NCI-H1048 (cell line): ENCODE data around the gene EXD3.

ENCODE experiments used
- DNase-seq: peaks from one replicate; lab custom pipeline; 2025; lab: John Stamatoyannopoulos, UW

EXD3 gene

DNA sequence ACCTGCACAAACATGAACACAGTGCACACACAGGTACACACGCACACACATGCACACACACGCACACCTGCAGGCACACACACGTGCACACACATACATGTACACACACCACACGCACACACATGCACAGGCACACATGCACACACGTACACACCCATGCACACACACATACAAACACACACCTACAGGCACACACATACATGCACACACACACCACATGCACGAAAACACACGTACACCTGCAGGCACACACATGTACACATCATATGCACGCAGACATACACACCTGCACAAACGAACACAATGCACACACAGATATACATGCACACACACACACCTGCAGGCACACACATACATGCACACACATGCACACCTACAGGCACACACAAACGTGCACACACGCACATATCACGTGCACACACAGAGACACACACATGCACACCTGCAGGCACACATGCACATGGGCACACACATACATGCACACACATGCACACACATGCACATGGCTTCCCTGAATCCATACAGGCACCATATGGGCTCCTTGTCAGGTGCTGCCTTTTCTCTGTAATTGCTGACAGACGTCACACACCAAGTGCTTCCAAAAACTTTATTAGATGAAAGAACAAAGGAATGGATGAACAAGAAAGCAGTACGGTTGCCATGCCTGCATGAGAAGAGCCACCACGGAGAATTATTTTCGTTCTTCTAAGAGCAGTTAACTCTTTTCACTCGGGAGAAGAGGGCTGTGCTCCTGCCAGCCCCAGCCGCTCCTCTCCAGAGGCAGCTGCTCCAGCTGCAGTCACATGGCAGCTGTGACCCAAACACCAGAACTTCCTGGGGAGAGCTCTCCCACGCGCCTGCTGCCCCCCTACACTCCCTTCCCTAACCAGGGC, 57.2 kb downstream of the EXD3 start:
- no peak for DNase-seq

DNA sequence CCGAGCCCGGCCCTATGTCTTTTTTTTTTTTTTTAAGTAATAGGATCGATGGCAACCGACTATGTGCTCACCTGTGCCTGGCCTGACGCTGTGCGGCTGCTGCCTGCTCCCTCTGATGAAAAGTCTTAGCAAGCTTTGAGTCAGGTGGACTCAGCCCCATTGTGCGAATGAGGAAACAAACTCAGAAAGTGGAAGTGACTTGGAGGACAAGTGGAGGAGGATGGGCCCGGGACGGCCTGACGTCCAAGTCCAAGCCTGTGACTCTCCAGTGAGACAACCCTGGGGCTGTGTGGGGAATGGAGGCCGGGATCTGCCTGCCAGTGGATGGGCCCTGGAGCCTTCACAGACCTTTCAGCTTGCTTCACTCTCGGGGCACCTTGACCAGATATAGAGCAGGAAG, 57.9 kb downstream of the EXD3 start:
- DNase-seq: no peak

- no peak for DNase-seq
Observed at GRCh38 chr9:137359850-137360249, 63.1 kb downstream of the EXD3 start.

DNA sequence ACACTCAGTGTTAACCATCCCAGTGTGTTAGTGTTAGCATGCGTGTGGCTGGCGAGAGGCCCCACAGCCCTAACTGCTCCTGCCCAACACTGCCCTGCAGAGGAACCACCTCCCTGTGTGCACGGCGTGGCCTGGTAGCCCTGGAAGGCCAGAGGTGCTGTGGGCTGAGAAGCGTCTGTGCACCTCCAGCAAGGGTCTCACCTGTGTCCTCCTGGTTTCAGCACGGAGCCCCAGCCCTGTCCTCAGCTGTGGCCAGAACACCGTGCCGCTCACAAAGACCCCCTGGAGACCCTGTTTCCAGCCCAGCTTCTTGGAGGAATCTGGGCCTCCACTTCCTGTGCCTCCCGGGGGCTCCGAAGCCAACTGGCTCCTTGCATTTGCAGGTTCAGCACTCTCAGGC, 64.8 kb downstream of the EXD3 start:
- no peak for DNase-seq

DNA sequence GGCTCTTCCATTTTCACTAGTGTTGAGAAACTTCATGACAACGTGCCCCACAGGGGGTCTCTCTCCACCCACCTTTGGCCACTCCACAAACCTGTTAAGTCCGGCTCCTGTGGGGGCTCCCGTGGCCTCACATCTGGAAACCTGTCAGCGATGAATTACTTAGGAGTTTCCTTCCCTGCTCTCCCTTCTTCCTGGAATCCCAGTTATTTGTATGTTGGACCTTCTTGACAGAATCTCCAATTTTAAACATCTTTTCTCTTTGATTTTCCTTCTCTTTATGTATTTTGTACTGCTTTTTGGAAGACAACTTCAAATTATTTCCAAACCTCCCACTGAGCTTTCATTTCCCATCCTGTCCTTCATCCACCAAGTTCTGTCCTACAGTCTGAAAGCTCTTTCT, 65.8 kb downstream of the EXD3 start:
- DNase-seq: no peak

DNA sequence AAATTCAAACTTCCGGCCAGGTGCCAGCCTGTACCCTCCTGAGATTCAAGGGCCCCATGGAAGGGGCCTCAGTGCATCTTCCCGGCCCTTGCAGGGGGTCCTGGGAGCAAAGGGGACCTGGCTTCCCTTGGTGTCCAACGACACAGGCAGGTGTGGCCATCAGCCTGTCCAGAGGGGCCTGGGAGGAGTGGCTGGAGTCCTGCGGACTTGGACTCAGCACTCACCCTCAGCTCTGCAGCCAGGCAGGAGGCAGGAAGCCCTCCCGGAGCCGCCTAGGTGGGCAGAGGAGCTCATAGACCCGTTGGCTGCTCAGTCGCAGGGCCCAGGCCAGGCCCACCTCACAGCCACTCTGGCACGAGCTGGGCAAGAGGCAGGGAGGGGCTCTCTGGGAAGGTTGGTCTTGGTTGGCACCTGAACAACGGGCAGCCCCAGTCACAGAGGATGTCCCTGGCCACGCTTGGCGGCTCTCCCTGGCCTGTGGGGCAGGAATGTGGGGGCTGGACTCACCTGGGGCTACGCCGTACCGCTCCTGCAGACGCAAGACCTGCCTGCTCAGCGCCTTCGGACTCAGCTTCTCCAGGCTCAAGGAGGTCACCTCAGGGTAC, 67.1 kb downstream of the EXD3 start:
- DNase-seq: no peak

GRCh38 chr9:137354845-137355760, 67.9 kb downstream of the EXD3 start:
- DNase-seq: no peak

DNA sequence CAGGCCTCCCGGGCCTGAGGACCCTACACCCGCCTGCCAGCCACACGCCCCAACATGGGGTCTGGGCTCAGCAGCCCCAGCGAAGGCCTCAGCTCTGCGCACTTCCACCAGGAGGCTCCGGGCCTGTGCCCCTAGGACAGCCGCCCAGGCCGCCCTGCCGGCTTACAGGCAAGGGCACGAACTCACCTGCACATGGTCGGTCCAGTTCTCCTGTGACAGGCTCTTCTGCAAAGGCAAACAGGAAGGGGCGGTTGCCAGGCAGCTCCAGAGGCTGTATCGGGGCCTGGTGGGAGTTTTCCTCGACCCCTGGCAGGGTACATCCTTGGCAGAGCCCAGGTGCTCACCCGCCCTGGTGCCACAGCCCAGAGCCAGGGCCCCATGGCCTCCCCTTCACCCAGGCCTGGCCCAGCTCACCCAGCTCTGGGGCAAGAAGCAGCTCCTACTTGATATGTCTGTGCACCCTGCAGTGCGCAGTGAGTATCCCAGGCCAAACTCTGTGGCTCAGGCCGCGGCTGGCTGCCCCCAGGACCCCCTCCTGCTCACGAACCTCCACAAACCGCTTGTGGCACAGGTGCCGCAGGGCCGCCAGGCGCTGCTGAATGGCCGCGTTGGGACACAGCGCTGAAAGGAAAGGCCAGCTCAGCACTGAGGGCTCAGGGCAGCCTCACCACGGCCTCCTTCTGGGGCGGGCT, 68.7 kb downstream of the EXD3 start:
- no peak for DNase-seq

DNA sequence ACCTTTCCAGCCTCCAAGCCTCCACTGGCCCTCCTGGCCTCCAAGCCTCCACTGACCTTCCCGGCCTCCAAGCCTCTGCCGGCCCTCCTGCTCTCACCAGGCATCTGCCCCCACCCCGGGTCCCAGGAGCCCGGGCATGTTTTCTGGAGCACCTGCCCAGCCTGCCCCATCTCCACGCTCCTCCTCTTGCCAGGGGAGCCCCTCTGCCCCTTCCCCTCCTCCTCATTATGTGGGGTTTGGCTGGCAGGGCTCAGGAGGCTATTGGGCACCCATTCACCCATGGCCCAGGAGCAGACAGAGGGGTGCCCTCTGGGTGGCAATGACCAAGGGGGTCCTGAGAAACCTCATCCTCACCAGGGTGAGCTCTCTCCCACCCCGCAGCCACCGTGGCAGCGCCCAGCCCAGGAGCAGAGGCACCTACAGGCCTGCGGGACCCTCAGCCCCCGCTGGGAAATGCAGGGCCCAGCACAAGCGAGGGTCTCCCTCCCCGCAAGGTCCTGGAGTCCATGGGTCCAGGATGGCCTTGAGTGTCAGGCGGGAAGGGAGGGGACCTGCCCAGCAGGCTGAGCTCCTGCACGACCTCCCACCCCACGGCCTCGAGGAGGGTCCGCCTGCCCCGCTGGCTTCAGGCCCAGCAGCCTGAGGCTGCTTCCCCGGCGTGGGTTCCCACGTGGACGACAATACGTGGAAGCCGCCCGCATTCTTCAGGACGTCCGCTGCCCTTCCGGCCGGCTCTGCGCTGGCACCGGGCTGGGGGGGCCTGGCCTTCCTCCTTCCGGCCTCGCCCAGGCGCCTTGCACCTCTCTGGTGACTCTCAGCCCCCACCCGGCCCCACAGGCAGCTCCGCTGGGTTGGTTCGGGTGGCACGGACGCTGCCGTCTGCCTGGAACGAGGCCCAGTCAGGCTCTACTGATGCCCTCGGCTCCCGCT, 69.5 kb downstream of the EXD3 start:
- no peak for DNase-seq

DNA sequence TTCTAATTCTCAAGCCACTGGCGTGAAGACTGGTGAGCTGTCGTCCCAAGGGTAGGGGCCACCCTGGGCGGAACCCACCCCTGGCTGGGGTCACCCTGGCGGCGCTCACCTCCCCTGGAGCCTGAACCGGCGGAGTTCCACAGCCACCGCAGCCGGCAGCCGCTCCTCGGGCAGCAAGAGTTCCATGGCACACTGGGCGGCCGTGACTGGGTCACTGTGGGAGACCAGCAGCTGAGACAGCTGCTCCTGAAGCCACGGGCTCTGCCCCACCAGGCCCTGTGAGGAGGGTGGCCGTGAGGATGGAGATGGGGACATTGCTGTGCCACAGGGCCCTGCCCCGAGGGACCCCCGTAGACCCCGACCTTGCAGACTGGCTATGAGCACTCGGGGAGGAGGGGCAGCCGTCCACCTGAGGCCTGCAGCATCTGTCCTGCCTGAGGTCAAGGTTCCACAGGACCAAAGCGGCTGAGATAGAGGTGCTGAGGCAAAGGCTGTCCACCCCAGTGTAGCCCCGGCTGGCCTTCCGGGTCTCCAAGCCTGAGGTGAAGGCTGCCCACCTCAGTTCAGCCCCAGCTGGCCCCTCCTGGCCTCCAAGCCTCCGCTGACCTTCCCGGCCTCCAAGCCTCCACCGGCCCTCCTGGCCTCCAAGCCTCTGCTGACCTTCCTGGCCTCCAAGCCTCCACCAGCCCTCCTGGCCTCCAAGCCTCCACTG, 70.3 kb downstream of the EXD3 start:
- no peak for DNase-seq

DNA sequence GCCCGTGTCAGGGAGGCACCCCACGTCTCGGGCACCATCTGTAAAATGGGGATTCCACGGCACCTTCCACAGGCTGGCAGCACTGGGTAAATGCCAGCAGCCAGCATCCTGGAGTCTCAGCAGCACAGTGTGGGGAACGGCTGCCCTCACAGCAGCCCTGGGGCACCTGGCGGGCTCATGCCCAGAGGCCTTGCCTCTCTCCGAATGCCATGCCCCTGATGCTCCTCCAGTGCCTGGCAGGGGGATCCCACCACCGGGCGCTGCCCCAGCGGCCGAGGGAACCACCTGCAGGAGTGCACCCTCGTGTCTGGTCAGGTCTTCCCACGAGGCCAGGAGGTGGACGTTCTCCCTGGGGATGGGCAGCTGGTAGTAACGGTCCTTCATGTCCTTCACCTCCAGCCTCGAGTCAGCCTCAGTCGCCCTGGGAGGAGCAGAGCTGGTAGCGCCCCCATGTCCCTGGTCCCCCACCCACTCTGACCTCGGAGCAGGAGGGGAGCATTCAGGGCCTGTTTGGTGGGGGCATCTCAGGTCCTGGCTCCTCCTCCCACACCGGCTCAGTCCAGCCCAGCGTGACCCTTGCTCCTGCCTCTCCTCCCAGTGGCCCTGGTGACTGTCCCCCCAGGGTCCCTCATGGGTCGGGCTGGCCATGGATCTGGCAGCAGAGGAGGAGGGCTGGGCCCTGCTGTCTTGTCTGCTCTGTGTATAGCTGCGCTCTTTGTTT, 71.0 kb downstream of the EXD3 start:
- no peak for DNase-seq

DNA sequence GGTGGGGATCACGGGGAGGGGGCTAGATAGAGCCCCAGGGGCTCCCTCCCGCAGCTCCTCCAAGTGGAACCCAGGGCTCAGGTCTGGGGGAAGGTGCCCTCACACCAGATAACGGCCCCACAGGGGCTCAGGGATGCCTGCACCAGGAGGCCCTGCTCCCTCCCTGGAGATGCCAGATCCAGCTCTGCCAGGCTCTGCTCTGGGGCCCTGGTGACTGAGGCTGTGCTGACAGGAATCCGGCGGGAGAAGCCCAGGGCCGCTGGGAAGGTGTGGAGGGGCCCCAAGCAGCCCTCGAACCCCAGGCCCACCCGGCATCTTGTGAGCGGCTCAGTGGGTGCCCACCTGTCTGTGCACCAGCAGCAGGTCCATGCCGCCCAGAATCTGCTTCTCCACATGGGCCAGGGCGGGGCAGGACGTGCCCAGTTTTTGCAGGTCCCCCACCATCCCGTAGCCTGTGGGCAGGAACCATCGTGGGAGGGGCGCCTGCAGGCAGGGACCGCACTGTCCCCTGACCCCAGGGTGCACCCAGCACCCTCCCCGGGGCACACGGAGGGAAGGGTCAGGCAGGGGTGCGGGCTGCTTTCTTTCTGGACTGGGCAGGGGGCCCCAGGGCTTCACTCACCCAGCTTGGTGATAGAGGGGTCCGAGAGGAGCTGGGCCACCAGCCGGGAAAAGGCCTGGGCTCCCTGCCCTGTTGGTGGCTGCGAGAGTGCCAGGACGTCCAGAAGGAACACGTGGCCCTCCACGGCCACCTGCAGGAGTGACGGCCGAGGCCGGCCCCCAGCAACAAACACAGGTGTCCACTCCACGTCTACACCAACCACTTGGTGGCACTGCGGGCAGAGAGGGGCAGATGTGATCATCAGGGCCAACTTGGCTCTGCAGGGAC, 72.0 kb downstream of the EXD3 start:
- DNase-seq: no peak

GRCh38 chr9:137349471-137350033, 73.4 kb downstream of the EXD3 start:
- no peak for DNase-seq

DNA sequence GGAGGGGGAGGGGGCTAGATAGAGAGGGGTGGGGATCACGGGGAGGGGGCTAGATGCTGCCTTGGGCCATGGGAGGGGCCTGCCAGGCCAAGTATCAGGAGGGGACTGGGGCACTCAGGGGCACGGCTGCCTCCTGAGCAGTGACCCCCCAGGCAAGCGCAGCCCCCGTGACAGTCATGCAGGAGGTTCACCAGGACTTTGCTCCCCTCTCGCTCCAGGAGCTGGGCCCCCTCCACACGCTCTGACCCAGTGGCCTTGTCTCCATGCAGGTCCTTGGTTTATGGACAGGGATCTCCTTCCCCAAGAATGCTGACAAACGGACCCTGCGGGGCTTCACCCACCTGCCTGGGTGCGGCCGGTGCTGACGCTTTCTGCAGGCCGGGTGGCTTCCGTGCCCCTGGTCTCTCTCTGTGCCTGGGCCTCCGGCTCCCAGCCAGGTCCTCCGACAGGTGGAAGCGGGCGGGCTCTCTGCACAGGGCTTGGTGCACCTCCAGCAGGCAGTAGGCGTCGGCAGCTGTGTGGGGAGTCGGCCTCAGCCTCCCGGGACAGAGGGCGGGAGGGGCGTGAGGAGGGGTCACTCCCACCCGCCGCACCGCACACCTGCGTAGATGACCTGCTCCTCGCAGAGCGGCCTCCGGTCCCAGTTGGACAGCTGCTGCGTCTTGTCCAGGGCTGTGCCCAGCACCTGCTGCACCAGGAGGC, 74.0 kb downstream of the EXD3 start:
- DNase-seq: no peak

DNA sequence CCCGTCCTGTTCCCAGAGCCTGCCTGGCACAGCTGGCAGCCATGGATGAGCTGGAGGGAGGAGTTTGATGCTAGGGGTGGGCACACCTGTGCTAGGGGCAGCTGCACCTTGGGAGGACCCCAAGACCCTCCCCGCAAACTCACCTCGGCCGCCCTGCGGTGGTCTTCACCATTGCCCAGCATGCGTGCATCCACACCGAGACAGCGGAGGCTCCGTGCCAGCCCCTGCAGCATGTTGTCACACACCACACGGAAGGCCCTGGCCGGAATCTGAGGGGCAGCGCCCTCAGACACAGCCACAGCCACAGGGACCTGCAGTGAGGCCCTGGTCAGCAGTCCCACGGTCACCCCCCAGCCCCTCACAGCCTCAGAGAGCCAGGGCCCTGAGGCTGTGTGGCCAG, 75.0 kb downstream of the EXD3 start:
- DNase-seq: no peak

DNA sequence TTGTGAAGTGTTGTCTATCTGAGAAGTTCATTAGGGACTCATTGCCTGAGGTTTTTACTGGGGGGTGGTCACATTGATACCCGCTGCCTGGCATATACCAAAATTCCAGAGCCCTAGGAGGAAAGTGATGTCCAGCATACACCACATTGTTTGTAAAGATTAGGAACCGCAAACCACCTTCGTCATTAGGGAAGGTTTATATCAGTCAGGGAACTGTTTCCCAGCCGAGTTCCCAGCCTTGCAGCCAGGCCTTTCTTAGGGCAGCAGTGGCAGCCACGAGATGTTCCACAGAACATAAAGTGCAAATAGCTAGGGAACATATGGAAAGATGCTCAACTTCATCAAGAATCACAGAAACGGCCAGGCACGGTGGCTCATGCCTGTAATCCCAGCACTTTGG, 80.5 kb downstream of the EXD3 start:
- DNase-seq: no peak

GRCh38 chr9:137341227-137341626, 81.7 kb downstream of the EXD3 start:
- DNase-seq: no peak
